ENCODE results near the gene IL19. TPM values are rescaled to one million over a fixed set of nuclear protein-coding genes. Genes with fewer than 3 reads are reported as not detected.

Gene IL19
- total and polyA plus RNA-seq, 2 of the 13 experiments (the other 11 are each of a cell fraction or from before 2014, with no cell fraction given), result not detected

- no peaks in the 10 kb centered on the region for H3K4me1 ChIP-seq (ENCODE audit: insufficient read depth, low read length)
- BruUV-seq (replicated peaks), result no TSS peak
- H4K20me1 ChIP-seq (ENCODE audit: insufficient read depth, low read length), result no peaks in the 10 kb centered on the region
- 31% methylated on average over 3 of the region's 3 CpGs for WGBS (ENCODE audit: low lambda C conversion rate)
- peaks cover 0 to 19% of the 10 kb centered on the region in 2 experiments; a peak in 3 of 5 replicates for H3K27me3 ChIP-seq (ENCODE audit: control insufficient read depth in 1 of 2, insufficient read depth in 2 of 2, low read length in 2 of 2)
- POLR2A ChIA-PET, result no interaction called here
- no peaks in the 10 kb centered on the region for H3K9me3 ChIP-seq (ENCODE audit: low read length)
- in situ Hi-C loops (cut with HindIII; ENCODE audit: extremely low pct_ligation_motif_present, low pct_unique_long_range_greater_than_20kb) (no loop called here), intact Hi-C loops (cut with micrococcal nuclease; ENCODE audit: unreplicated experiment) (no loop called here)
- no peak for DNase-seq (ENCODE audit: low spot score)
- no peak overlapping the region for H3K4me3 ChIP-seq (replicated peaks in 1 of 3; ENCODE audit: insufficient read depth in 1 of 3, low read depth in 2 of 3, low read length in 3 of 3)
- CTCF ChIA-PET (ENCODE audit: low intra/inter-chr PET ratio, low total read pairs), result no interaction called here
- TF ChIP-seq GABPA (IDR thresholded peaks at IDR 0.05; ENCODE audit: low read depth, low read length) (no peak), GABPA (CRISPR knock-in tag; IDR thresholded peaks at IDR 0.05; ENCODE audit: low read depth) (no peak), ATF1 (CRISPR knock-in tag; IDR thresholded peaks at IDR 0.05) (no peak)
- no peak overlapping the region for H2AFZ ChIP-seq (ENCODE audit: low read length)
- no peak for FAIRE-seq
- H3K27ac ChIP-seq (ENCODE audit: extremely low read length, insufficient read depth, low read length), result no peak overlapping the region
- no peaks in the 10 kb centered on the region for H3K79me2 ChIP-seq (ENCODE audit: insufficient read depth, low read length)
- H3K4me2 ChIP-seq (ENCODE audit: low read depth, low read length), result no peak overlapping the region
- no peaks in the 10 kb centered on the region for H3K36me3 ChIP-seq (replicated peaks in 1 of 2; ENCODE audit: control insufficient read depth in 1 of 2, insufficient read depth in 2 of 2, low read length in 2 of 2)
- ATAC-seq, result no peak
- no peak overlapping the region for H3K9ac ChIP-seq (ENCODE audit: insufficient read depth, low read depth, low read length)
Observed at GRCh38 chr1:206885341-206886060, 114.9 kb downstream of the IL19 start.

- WGBS (ENCODE audit: low lambda C conversion rate), result 0% methylated on average over 1 of the region's 1 CpG
- DNase-seq (ENCODE audit: low spot score), result no peak
- no peaks in the 10 kb centered on the region for H4K20me1 ChIP-seq (ENCODE audit: insufficient read depth, low read length)
- H3K4me3 ChIP-seq (replicated peaks in 1 of 3; ENCODE audit: insufficient read depth in 1 of 3, low read depth in 2 of 3, low read length in 3 of 3), result no peak overlapping the region
- H3K9ac ChIP-seq (ENCODE audit: insufficient read depth, low read depth, low read length), result no peak overlapping the region
- H3K4me1 ChIP-seq (ENCODE audit: insufficient read depth, low read length), result no peaks in the 10 kb centered on the region
- no peak for FAIRE-seq
- H3K4me2 ChIP-seq (ENCODE audit: low read depth, low read length), result no peak overlapping the region
- H3K79me2 ChIP-seq (ENCODE audit: insufficient read depth, low read length), result no peaks in the 10 kb centered on the region
- ATAC-seq, result no peak
- H3K27me3 ChIP-seq (ENCODE audit: control insufficient read depth in 1 of 2, insufficient read depth in 2 of 2, low read length in 2 of 2), result peaks cover 0 to 33% of the 10 kb centered on the region in 2 experiments; a peak in 3 of 5 replicates
- POLR2A ChIA-PET, result no interaction called here
- no peak overlapping the region for H3K27ac ChIP-seq (ENCODE audit: extremely low read length, insufficient read depth, low read length)
- H2AFZ ChIP-seq (ENCODE audit: low read length), result no peak overlapping the region
- in situ Hi-C loops (cut with HindIII; ENCODE audit: extremely low pct_ligation_motif_present, low pct_unique_long_range_greater_than_20kb), result no loop called here
- H3K36me3 ChIP-seq (replicated peaks in 1 of 2; ENCODE audit: control insufficient read depth in 1 of 2, insufficient read depth in 2 of 2, low read length in 2 of 2), result no peaks in the 10 kb centered on the region
- BruUV-seq (replicated peaks), result no TSS peak
- CTCF ChIA-PET (ENCODE audit: low intra/inter-chr PET ratio, low total read pairs), result no interaction called here
- intact Hi-C loops (cut with micrococcal nuclease; ENCODE audit: unreplicated experiment), result no loop called here
- TF ChIP-seq TFDP1 (CRISPR knock-in tag; IDR thresholded peaks at IDR 0.05; ENCODE audit: borderline replicate concordance) (no peak), UBTF (CRISPR knock-in tag; IDR thresholded peaks at IDR 0.05) (no peak), REST (IDR thresholded peaks at IDR 0.05; ENCODE audit: borderline replicate concordance in 1 of 2, low read depth in 1 of 2, low read length in 2 of 2) (no peak), ZNF703 (CRISPR knock-in tag; IDR thresholded peaks at IDR 0.05; ENCODE audit: borderline replicate concordance) (no peak)
- no peaks in the 10 kb centered on the region for H3K9me3 ChIP-seq (ENCODE audit: low read length)
Observed at GRCh38 chr1:206886831-206887230, 116.3 kb downstream of the IL19 start.
